GM12872 (cell line): ENCODE data around the gene PLA2G4F.

Experiments used
- TF ChIP-seq, protein P1 (sequence below): IDR thresholded peaks from 3 replicates; pipeline ENCODE4 v1.5.1; 2011; ENCODE audit warnings: low read depth, mild to moderate bottlenecking, low read length, moderate library complexity; ENCODE audit not compliant: insufficient read depth

Gene PLA2G4F

GRCh38 chr15:42165106-42165505 lies 8.7 kb upstream of the PLA2G4F start:
- TF ChIP-seq, protein P1, sequence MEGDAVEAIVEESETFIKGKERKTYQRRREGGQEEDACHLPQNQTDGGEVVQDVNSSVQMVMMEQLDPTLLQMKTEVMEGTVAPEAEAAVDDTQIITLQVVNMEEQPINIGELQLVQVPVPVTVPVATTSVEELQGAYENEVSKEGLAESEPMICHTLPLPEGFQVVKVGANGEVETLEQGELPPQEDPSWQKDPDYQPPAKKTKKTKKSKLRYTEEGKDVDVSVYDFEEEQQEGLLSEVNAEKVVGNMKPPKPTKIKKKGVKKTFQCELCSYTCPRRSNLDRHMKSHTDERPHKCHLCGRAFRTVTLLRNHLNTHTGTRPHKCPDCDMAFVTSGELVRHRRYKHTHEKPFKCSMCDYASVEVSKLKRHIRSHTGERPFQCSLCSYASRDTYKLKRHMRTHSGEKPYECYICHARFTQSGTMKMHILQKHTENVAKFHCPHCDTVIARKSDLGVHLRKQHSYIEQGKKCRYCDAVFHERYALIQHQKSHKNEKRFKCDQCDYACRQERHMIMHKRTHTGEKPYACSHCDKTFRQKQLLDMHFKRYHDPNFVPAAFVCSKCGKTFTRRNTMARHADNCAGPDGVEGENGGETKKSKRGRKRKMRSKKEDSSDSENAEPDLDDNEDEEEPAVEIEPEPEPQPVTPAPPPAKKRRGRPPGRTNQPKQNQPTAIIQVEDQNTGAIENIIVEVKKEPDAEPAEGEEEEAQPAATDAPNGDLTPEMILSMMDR: no peak

DNA sequence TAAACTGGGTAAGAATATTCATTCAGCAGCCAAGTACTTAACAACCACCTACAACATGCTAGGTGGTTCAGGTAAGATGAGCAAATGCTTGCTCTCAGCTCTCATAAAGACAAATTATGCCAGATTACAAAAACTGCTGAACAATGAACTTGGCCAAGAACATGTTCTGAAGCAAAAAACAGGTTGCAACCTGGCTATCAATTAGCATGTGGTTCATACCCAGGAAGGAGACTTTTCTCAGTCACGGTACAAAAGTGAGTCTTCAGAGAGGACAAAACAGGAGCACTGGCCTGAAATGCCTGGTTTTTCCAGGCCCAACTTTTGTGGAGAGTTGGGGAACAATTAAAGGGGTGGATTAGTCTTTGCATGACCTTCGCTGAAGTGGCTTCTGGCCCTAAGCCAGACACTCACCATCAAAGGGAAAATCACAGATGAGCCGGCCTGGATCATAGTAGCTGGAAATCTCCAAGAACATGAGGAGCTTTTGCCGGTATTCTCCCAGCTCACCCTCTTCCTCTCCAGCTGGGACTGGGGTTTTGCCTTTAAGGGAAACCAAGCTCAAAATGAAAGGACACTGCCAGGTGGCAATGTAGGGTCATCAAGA lies 7.6 kb upstream of the PLA2G4F start:
- TF ChIP-seq, protein P1: no peak

DNA sequence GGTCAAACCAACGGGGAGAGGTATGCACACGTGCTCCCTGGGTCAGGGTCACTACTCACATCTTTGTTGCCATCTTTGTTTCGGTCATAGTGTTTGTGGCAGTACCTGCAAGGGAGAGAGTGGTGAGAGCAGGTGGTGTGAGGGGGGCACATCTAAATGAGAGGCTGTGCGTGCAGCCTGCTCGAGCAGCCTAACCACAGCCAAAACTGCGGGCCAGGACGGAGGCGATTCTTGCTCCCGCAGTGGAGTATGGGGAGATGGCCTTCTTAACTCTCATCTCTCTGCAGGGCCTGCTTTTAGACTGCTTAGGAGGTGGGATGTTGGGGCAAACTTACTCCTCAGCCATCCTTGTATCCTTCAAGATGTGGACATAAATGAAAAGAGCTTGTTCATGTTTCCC lies 6.9 kb upstream of the PLA2G4F start:
- TF ChIP-seq, protein P1: no peak

DNA sequence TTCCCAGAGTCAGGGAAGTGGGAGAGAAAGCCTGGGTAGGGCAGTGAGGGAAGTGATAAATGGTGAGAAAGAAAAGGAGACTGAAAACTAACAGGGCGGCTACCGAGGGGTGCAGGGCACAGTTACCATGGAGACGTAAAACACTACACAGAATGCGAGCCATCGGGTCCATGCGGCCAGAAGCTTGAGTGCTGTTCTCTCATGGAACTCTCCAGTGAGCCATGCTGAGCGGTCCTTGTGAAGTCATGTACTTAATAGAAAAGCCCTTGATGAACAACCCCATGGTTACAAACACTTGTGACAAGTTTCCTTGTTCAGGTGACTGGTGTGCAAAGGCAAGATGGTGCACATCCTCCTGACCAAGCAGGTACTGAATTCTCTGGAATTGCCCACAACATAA lies 3.7 kb upstream of the PLA2G4F start:
- TF ChIP-seq, protein P1: no peak

DNA sequence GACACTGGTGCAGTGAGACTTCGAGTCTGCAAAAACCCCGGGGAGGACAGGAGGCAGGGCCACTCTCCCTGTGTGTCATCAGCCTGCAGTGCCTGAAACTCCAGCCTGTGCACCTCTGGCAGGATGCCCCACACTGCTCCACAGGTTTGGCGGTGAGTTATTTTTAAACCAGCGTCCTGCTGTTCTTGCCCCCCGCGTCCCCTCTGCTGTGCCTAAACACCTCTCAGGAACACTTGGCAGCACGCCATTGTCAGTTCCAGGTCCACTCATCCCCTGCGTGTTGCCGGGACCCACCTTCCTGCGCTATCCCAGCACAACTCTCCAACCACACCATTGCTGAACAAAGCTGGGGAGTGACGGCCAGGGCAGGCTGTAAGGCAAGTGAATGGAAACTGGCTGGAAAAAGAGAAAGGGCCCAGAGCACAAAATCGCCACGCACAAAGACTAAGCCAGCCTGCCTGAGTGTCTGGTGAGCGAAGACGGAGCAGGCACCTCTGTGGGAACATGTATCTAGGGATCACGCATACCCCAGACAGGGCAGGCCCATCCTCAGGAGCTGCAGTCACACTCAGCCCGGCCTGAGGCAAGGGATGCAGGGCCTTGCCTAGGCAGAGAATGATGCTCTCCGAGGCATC lies 3.1 kb upstream of the PLA2G4F start:
- TF ChIP-seq, protein P1: no peak

- TF ChIP-seq, protein P1: no peak
Measured at GRCh38 chr15:42158941-42159340, 2.5 kb upstream of the PLA2G4F start.

DNA sequence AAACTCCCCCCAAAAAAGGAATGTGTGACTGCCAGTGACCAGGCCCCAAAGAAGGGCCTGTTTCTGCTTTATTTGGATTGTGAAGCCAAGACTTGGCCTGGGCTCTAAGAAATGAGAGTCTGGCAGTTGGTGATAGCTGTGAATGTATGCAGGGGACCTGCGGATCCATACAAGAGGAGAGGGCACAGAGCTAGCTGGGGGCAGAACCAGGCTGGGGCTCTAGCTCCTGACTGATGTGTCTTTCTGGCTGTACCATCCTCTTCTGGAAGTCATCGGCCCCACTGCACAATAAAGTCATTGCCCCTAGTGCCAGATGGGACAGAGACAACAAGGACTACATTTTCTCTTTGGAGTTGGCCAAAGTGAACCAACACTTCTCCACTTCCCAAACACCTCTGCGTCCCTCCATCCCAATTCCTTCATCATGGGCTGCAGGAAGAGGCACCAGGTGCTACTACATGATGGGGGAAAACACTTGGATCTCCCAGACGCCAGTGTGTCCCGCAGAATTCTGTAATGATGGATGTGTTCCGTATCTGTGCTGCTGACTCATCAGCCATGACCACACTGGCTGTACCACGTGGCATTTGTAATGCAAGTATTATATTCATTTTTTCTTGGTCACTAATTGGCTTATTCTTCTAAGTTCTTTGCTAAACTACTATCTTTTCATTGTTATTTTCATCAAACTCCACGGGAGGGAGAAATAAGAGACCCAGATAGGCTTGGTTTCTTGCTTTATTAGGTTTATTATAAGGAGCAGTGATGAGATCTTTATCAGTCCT lies 1.7 kb upstream of the PLA2G4F start:
- TF ChIP-seq, protein P1: no peak
